Stimulated activated CD8-positive, alpha-beta memory T cell treated with anti-CD3 and anti-CD28 coated beads, Interleukin-12 subunit alpha, Interleukin-12 subunit beta, amount 100 ng/mL, for 24 hours (primary cell): ENCODE results near the gene ARHGEF38.

ENCODE experiments used
- DNase-seq: peaks from one replicate; pipeline ENCODE4 v3.0.0-alpha.2; 2020; ENCODE audit errors: extremely low read depth

Gene ARHGEF38

GRCh38 chr4:105613306-105613705 lies 60.9 kb downstream of the ARHGEF38 start:
- DNase-seq, result no peak

- DNase-seq, result no peak
These were observed 66.9 kb downstream of the ARHGEF38 start for GRCh38 chr4:105619188-105619931.

- no peak for DNase-seq
These were observed 68.4 kb downstream of the ARHGEF38 start for GRCh38 chr4:105620640-105621323.

GRCh38 chr4:105622269-105622668 lies 69.8 kb downstream of the ARHGEF38 start:
- DNase-seq, result no peak

GRCh38 chr4:105623099-105623498 lies 70.7 kb downstream of the ARHGEF38 start:
- DNase-seq, result no peak

- DNase-seq, result no peak
These were observed 72.1 kb downstream of the ARHGEF38 start for GRCh38 chr4:105624530-105624929.

- no peak for DNase-seq
These were observed 72.8 kb downstream of the ARHGEF38 start for GRCh38 chr4:105625214-105625613.

- no peak for DNase-seq
These were observed 74.4 kb downstream of the ARHGEF38 start for GRCh38 chr4:105626846-105627245.

- no peak for DNase-seq
These were observed 75.2 kb downstream of the ARHGEF38 start for GRCh38 chr4:105627620-105628019.

- DNase-seq, result no peak
These were observed 78.5 kb downstream of the ARHGEF38 start for GRCh38 chr4:105630670-105631655.

GRCh38 chr4:105631818-105632400 lies 79.5 kb downstream of the ARHGEF38 start:
- no peak for DNase-seq

- no peak for DNase-seq
These were observed 80.2 kb downstream of the ARHGEF38 start for GRCh38 chr4:105632599-105632998.

- DNase-seq, result no peak
These were observed 80.8 kb downstream of the ARHGEF38 start for GRCh38 chr4:105633241-105633640.

GRCh38 chr4:105634402-105635080 lies 82.1 kb downstream of the ARHGEF38 start:
- no peak for DNase-seq

GRCh38 chr4:105637408-105638176 lies 85.2 kb downstream of the ARHGEF38 start:
- no peak for DNase-seq

- DNase-seq, result no peak
These were observed 89.4 kb downstream of the ARHGEF38 start for GRCh38 chr4:105641845-105642244.

GRCh38 chr4:105644257-105644656 lies 91.8 kb downstream of the ARHGEF38 start:
- DNase-seq, result no peak

GRCh38 chr4:105645440-105645839 lies 93.0 kb downstream of the ARHGEF38 start:
- no peak for DNase-seq

- no peak for DNase-seq
These were observed 97.8 kb downstream of the ARHGEF38 start for GRCh38 chr4:105650190-105650589.

GRCh38 chr4:105651884-105652283 lies 99.5 kb downstream of the ARHGEF38 start:
- no peak for DNase-seq
